Measurements from ENCODE around the gene OTOA.
"Not testable (repeated sequence)": the region's sequence is repeated elsewhere in the genome, so short reads cannot be mapped to it uniquely, and the experiment has no call there.

GRCh38 chr16:21798601-21799000 is 134.8 kb downstream of the OTOA start:
- not testable (repeated sequence) for TF ChIP-seq POLR2A, CTCF, EP300 (IDR thresholded peaks at IDR 0.05)

Data from ovary (tissue), 3 donors.